ENCODE data around the gene GBP4.
"Not testable (repeated sequence)": the region's sequence is repeated elsewhere in the genome, so short reads cannot be mapped to it uniquely, and the experiment has no call there.

Gene GBP4

GRCh38 chr1:89198491-89199072, at the start of gene GBP4:
Gene GBP4 (minus strand): TSS chr1:89198942. CDS start chr1:89198834, 108 bp downstream.
- DNase-seq (ENCODE audit: low read depth in 2 of 2) = no peak

GRCh38 chr1:89243046-89243445, 44.3 kb upstream of the GBP4 start:
- no peak for DNase-seq (ENCODE audit: low read depth in 2 of 2)

GRCh38 chr1:89221341-89221740, 22.6 kb upstream of the GBP4 start:
- DNase-seq (ENCODE audit: low read depth in 2 of 2) = no peak

- DNase-seq (ENCODE audit: low read depth in 2 of 2) = not testable (repeated sequence)
Observed at GRCh38 chr1:89219851-89220250, 21.1 kb upstream of the GBP4 start.

GRCh38 chr1:89218941-89219340, 20.2 kb upstream of the GBP4 start:
- DNase-seq (ENCODE audit: low read depth in 2 of 2) = not testable (repeated sequence)

GRCh38 chr1:89213347-89213746, 14.6 kb upstream of the GBP4 start:
- DNase-seq (ENCODE audit: low read depth in 2 of 2) = no peak

- DNase-seq (ENCODE audit: low read depth in 2 of 2) = no peak
Observed at GRCh38 chr1:89211035-89211634, 12.4 kb upstream of the GBP4 start.

- DNase-seq (ENCODE audit: low read depth in 2 of 2) = no peak
Observed at GRCh38 chr1:89206373-89206772, 7.6 kb upstream of the GBP4 start.

- DNase-seq (ENCODE audit: low read depth in 2 of 2) = no peak
Observed at GRCh38 chr1:89203166-89203565, 4.4 kb upstream of the GBP4 start.

GRCh38 chr1:89201106-89201794, 2.5 kb upstream of the GBP4 start:
- DNase-seq (ENCODE audit: low read depth in 2 of 2) = no peak

GRCh38 chr1:89200663-89201062, 1.9 kb upstream of the GBP4 start:
- no peak for DNase-seq (ENCODE audit: low read depth in 2 of 2)

GRCh38 chr1:89199525-89200031, 836 bp upstream of the GBP4 start:
- no peak for DNase-seq (ENCODE audit: low read depth in 2 of 2)

GRCh38 chr1:89198081-89198480, 661 bp downstream of the GBP4 start:
- no peak for DNase-seq (ENCODE audit: low read depth in 2 of 2)

- DNase-seq (ENCODE audit: low read depth in 2 of 2) = no peak
Observed at GRCh38 chr1:89195476-89195875, 3.3 kb downstream of the GBP4 start.

GRCh38 chr1:89191314-89191713, 7.4 kb downstream of the GBP4 start:
- DNase-seq (ENCODE audit: low read depth in 2 of 2) = no peak

- no peak for DNase-seq (ENCODE audit: low read depth in 2 of 2)
Observed at GRCh38 chr1:89190017-89190416, 8.7 kb downstream of the GBP4 start.

GRCh38 chr1:89179343-89179742, 19.4 kb downstream of the GBP4 start:
- DNase-seq (ENCODE audit: low read depth in 2 of 2) = no peak

GRCh38 chr1:89176971-89177370, 21.8 kb downstream of the GBP4 start:
- no peak for DNase-seq (ENCODE audit: low read depth in 2 of 2)

GRCh38 chr1:89175601-89176256, 23.0 kb downstream of the GBP4 start, which contains the start of gene GBP7:
Gene GBP7 (minus strand): TSS chr1:89176003. CDS start chr1:89171935, 4,068 bp downstream.
- DNase-seq (ENCODE audit: low read depth in 2 of 2) = no peak

- no peak for DNase-seq (ENCODE audit: low read depth in 2 of 2)
Observed at GRCh38 chr1:89174491-89174890, 24.3 kb downstream of the GBP4 start.

- DNase-seq (ENCODE audit: low read depth in 2 of 2) = no peak
Observed at GRCh38 chr1:89172468-89173143, 26.1 kb downstream of the GBP4 start.

GRCh38 chr1:89171067-89171438, 27.7 kb downstream of the GBP4 start:
- no peak for DNase-seq (ENCODE audit: low read depth in 2 of 2)
